Right lung (tissue), 5 donors: ENCODE measurements around the gene CAMK1D. TPM values are rescaled to one million over a fixed set of nuclear protein-coding genes. Genes with fewer than 3 reads are reported as not detected.
"Not testable (repeated sequence)": the region's sequence is repeated elsewhere in the genome, so short reads cannot be mapped to it uniquely, and the experiment has no call there.

Experiments
- DNase-seq, 2 donors: peaks; one replicate each; pipeline ENCODE4 v3.0.0-alpha.2; 2013
- polyA plus RNA-seq, 5 donors: library from polyadenylated mRNA; unstranded; fragments of 120-200 nt; gene quantifications; one replicate each; pipeline versions ENCODE4 v1.2.1 to v1.2.3, GENCODE V29; 2013; ENCODE audit warnings: inconsistent platforms in 1 of 5, low replicate concordance in 1 of 5; ENCODE audit not compliant: insufficient read length in 5 of 5, insufficient read depth in 1 of 5

CAMK1D gene
- polyA plus RNA-seq, 5 donors: 3.6 to 5.4 (median 4.6) TPM

- no peak for DNase-seq
These were observed 442.4 kb downstream of the CAMK1D start for GRCh38 chr10:12791728-12792127.

DNA sequence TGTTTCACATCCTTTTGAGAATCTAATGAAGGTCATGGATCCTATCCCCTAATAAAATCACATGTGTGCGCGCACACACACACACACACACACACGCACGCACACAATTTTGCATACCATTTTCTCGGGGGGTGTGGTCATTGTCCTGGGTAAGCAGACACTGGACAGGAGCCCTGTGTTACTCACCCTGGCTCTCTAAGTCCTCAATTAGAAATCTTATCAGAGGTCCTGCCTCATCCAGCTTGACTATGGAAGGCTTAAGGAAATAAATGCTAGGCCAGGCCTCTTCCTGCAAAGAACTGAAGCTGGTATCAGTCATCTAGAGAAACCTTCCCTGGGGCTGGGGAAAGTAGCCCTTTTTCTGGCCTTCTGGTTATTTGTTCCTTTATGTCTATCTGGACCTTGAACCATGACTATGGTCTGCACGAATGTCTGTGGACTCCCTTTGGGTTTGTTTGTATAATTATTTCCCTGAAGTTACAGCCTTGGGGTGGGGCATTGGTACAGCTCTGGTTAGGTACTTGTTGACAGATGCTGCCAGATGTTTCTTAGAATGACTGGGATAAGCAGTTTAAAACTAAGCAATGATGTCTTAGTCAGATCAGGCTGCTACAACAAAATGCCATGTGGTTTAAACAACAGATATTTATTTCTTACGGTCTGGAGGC is 443.7 kb downstream of the CAMK1D start:
- DNase-seq: no peak

- DNase-seq: no peak
These were observed 446.2 kb downstream of the CAMK1D start for GRCh38 chr10:12795315-12796110.

DNA sequence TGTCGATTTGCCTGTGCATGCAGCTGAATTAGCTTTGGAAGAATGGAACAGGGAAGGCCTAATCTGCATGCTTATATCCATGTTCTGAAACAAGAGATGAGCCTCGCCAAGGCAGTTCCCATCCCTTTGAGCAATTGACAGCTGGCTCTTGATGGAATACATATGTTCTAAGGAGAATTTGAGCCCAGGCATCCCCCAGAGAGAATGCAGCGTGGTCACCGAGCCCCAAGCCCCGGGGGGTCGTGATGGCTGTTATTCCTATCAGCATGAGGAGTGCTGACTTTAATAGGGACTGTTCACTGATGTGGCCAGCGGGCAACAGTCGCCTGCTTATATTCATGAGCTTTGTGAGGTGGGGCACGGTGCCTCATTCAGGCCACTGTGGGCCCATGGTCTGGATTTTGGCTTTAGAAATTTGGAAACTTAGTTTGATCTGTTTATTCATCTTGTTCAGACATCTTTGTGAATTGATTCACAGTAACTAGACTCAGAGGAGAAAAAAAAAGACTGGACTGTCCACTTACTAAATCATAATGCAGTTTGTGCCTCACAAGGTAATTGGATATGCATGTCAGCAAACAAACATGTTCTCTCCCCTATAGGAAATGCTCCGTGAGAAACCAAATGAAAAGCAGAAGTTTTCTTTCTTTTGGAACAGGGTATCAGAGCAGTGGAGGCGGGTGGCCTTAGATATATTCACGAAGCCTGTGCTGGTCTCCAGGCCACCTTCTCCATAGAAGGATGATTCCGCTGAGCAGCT is 447.2 kb downstream of the CAMK1D start:
- DNase-seq: peak; percentile 34

DNA sequence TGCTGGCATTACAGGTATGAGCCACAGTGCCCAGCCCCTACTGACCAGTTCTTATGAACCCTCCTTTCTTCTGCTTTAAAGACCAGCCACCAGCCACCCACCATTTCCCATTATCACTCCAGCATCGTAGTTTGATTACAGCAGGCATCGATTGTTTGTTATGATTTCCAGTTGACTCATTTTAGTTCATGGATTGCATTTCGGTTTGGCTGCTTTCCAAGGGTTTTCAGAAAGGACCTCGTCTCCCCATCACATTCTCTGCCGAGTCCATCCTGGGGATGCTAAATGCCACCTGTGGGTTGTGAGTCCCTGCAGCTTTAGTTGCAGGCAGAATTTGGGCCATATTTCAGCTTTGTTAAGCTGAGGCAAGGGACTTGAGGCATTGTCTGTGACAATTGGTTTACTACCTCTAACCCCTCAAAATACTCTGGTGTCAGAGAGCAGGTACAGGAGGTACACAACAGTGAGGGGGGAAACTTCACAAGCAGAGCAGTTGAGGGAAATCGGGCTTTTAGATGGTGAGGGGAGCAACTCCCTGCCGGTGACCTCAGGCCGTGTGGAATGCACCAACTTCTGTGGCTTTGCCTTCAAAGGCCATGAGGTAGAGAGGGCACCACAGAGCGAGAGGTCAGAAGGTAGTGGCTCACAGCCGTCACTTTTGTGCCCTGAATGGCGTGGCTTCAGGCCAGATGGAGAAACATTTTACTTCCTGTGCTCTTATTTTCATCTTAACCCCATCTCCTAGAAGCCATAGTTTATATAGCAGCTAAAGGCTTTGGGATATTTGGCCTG is 448.3 kb downstream of the CAMK1D start:
- no peak for DNase-seq

- no peak for DNase-seq
These were observed 449.8 kb downstream of the CAMK1D start for GRCh38 chr10:12799144-12799543.

GRCh38 chr10:12799714-12800113 is 450.4 kb downstream of the CAMK1D start:
- no peak for DNase-seq

DNA sequence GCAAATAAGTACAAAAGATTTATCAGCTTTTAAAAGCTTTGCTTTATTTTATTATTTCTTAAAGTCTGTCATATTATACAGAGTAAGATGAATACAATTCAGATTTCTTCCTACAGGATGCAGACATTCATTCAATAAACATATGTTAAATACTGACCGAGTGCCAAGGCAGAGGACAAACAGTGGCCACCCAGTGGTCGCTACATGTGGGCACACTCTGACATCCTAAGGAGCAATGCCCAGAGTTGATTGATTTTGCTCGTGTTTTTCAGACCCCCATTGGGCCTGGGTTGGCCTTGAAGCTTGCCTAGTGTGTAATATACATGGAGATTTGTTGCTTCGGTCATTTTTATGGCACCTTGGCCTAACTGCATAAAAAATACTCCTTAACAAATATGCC is 451.0 kb downstream of the CAMK1D start:
- no peak for DNase-seq

DNA sequence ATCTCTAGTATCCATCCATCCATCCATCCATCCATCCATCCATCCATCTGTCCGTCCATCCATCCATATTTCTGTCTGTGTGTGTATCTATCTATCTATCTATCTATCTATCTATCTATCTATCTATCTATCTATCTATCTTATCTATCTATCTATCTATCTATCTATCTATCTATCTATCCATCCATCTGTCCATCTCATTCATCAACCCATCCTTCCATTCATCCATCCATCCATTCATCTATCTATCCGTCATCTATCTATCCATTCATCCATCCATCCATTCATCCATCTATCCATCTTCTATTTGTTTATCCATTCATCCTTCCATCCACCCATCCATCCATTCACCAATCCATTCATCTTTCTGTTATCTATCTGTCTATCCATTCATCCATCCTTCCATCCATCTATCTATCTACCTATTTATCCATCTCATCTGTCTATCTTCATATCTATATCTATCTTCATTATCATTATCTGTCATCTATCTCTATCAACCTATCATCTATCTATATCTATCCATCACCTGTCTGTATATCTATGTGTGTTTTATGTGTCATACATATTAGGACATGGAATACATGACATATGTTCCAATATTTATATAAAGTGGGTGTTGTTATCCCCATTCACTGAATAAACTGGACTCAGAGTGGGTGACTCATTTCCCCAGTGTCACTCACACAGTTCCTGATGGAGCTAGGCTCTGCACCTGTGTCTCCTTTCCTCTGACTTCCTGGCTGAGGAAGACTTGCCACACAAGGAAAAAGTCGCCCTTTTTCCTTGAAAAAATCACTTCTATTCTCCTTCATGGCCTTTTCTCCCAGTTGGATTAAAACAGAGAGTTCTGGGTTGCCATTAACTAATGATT is 452.1 kb downstream of the CAMK1D start:
- DNase-seq: no peak

- DNase-seq: no peak
These were observed 454.4 kb downstream of the CAMK1D start for GRCh38 chr10:12803776-12804175.

- no peak for DNase-seq
These were observed 457.1 kb downstream of the CAMK1D start for GRCh38 chr10:12806228-12807095.

DNA sequence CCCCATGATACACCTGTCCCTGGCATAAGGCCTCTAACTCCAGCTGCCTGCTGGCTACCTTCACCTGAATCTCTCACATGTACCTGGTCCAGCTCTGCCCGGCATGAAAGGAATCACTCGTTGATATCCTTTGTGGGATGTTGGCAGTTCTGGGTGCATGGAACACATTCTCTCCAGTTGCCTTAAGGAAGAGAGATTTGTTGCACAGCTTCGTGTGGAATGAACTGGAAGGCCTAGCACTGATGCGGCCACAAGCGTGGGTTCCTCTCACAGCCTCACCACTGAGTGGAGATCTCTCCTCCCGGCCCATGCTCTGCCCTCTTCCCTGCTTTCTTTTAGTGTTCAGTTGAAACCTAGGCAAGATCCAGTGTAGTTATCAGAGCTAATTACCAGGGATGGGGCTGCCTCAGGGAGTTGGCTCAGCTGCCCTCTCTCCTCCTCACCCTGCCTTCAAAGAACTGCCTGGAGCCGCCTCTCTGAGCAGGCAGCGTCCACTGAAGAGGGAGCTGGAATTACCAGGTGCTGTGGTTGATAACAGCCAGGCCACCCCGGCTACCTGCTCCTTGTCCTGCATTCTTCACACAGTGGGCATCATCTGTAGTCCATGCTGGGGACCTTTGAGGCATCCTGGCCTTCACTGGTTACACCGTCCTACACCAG is 457.9 kb downstream of the CAMK1D start:
- no peak for DNase-seq

GRCh38 chr10:12808014-12808613 is 458.8 kb downstream of the CAMK1D start:
- no peak for DNase-seq

- DNase-seq: not testable (repeated sequence)
These were observed 460.7 kb downstream of the CAMK1D start for GRCh38 chr10:12810046-12810445.

GRCh38 chr10:12811826-12812225 is 462.5 kb downstream of the CAMK1D start:
- no peak for DNase-seq

- DNase-seq: no peak
These were observed 463.2 kb downstream of the CAMK1D start for GRCh38 chr10:12812571-12812970.

DNA sequence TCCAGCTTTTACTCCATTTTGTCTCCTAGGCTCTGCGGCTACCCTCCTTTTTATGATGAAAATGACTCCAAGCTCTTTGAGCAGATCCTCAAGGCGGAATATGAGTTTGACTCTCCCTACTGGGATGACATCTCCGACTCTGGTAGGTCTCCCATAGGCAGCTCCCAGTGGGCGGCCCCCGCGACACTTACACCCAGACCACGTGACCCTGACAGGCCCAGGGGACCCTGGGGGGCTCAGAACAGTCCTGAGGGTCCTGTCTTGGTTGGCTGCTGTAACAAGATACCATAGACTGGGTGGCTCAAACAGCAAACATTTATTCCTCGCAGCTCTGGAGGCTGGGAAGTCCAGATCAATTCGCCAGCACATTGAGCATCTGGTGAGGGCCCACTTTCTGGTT is 464.8 kb downstream of the CAMK1D start:
- DNase-seq: no peak

GRCh38 chr10:12819071-12819470 is 469.7 kb downstream of the CAMK1D start:
- no peak for DNase-seq

DNA sequence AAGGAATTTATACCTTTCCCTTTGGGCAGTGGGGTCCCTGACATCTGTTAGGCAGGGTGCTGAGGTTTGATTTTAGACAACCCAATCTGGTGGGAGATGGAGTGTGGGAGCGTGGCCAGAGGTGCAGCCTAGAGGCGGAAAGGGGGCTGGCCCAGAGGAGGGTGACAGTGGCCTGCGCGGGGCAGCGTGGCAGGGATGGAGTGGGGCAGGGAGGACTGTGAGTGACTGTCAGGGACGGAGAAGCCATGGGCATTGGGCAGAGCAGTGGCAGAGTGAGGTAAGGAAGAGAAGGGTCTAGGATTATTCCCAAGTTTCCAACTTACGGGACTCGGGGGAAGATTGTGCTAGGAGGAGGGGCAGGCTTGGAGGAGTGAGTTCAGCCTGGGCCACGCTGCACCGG is 470.3 kb downstream of the CAMK1D start:
- DNase-seq: no peak
